Body of pancreas (tissue), 4 donors: ENCODE results near the gene TEPSIN. TPM values are rescaled to one million over a fixed set of nuclear protein-coding genes. Genes with fewer than 3 reads are reported as not detected.

Experiments used
- ATAC-seq: fragments of 150-250 bp; one replicate; pipeline ENCODE4 v1.9.1; 2016
- DNase-seq, 4 donors: peaks; one replicate each; pipeline ENCODE4 v3.0.0-alpha.2; 2019
- H3K27ac ChIP-seq, 4 donors: fragments of 200-600 bp; sonication (generic); 1 replicate in 3 of 4; 2 replicates in 1 of 4; pipeline versions ENCODE4 v1.5.1 to v1.6.1; 2016 to 2019; ENCODE audit warnings: mild to moderate bottlenecking in 1 of 4, mixed read lengths in 1 of 4, moderate library complexity in 1 of 4
- H3K27me3 ChIP-seq, 2 donors: fragments of 200-600 bp; sonication (generic); one replicate each; pipeline ENCODE4 v1.6.0; 2016; ENCODE audit warnings: mild to moderate bottlenecking in 1 of 2
- H3K36me3 ChIP-seq, 2 donors: fragments of 200-600 bp; sonication (generic); replicated peaks in 1 of 2; 2 replicates each; pipeline ENCODE4 v1.5.1; 2016; ENCODE audit warnings: low read depth in 2 of 2; ENCODE audit not compliant: insufficient read depth in 1 of 2
- H3K4me1 ChIP-seq: fragments of 200-600 bp; sonication (generic); one replicate; pipeline ENCODE4 v1.6.0; 2016
- H3K4me3 ChIP-seq, 2 donors: fragments of 200-600 bp; sonication (generic); 1 replicate in 1 of 2; 2 replicates in 1 of 2; pipeline ENCODE4 v1.5.1; 2016 to 2019
- H3K9me3 ChIP-seq, 3 donors: fragments of 200-600 bp; sonication (generic); 1 replicate in 2 of 3; 2 replicates in 1 of 3; pipeline ENCODE4 v1.5.1; 2016
- CTCF ChIP-seq, 7 experiments: fragments of 450-650 bp in 4 of 7; fragments of 200-600 bp in 3 of 7; sonication (generic) in 3 of 7; IDR thresholded peaks; one replicate each; pipeline ENCODE4 v1.5.1; 2016 to 2019; ENCODE audit warnings: antibody characterized with exemption in 7 of 7
- POLR2A ChIP-seq, 3 donors: fragments of 450-650 bp; IDR thresholded peaks; one replicate each; pipeline ENCODE4 v1.6.1; 2016; ENCODE audit warnings: antibody characterized with exemption in 3 of 3, mild to moderate bottlenecking in 2 of 3
- WGBS, 2 donors: methylation state at CpG; one replicate each; pipeline ENCODE4 v1.1.5; 2017; 5-methylcytosine and 5-hydroxymethylcytosine counted together
- intact Hi-C: fragments of 100-400 bp; cut with DNase I; formaldehyde crosslinking; loops from one replicate; pipeline ENCODE4 v1.15.1; 2023
- total RNA-seq, 2 donors: library from RNA; depleted of rRNA; stranded (reverse); fragments of >200 nt; gene quantifications; one replicate each; pipeline ENCODE4 v1.1.0, GENCODE V29; 2016

Gene TEPSIN
- total RNA-seq, 2 donors from 2014 or later: 31.9 to 102 TPM

GRCh38 chr17:81252326-81252986, 13.6 kb upstream of the TEPSIN start:
- peaks cover 11% of the 10 kb centered on the region for H3K4me1 ChIP-seq
- no peak overlapping the region for H3K4me3 ChIP-seq
- ATAC-seq (no peak), DNase-seq (no peak)
- no peak overlapping the region for H3K27ac ChIP-seq
- intact Hi-C loops: loop anchor here (5.0 kb wide), 1 partner anchor 230 kb away; no protein-coding TSS in a partner anchor
- 87 to 93% methylated on average over 14 to 15 of the region's 15 CpGs for WGBS, 2 donors
- peaks cover 7 to 18% of the 10 kb centered on the region in 2 donors for H3K36me3 ChIP-seq
- no peaks in the 10 kb centered on the region for H3K9me3 ChIP-seq
- H3K27me3 ChIP-seq: no peaks in the 10 kb centered on the region
- TF ChIP-seq POLR2A (IDR thresholded peaks at IDR 0.05) (no peak), CTCF (IDR thresholded peaks at IDR 0.05) (no peak)

GRCh38 chr17:81251709-81252301, 12.9 kb upstream of the TEPSIN start:
- ATAC-seq: no peak
- Histone ChIP-seq H3K36me3 (peaks cover 7 to 17% of the 10 kb centered on the region in 2 donors), H3K27ac (no peak overlapping the region), H3K9me3 (no peaks in the 10 kb centered on the region), H3K27me3 (no peaks in the 10 kb centered on the region), H3K4me3 (no peak overlapping the region), H3K4me1 (peaks cover 11% of the 10 kb centered on the region)
- DNase-seq: peak in 1 of 4 donors; percentile 38
- intact Hi-C loops: loop anchor here (5.0 kb wide), 1 partner anchor 230 kb away; no protein-coding TSS in a partner anchor
- 82 to 92% methylated on average over 18 to 29 of the region's 29 CpGs for WGBS, 2 donors
- TF ChIP-seq CTCF (IDR thresholded peaks at IDR 0.05) (no peak), POLR2A (IDR thresholded peaks at IDR 0.05) (no peak)

GRCh38 chr17:81251094-81251708, 12.3 kb upstream of the TEPSIN start:
- TF ChIP-seq POLR2A (IDR thresholded peaks at IDR 0.05) (no peak), CTCF (IDR thresholded peaks at IDR 0.05) (no peak)
- Histone ChIP-seq H3K36me3 (peaks cover 7 to 17% of the 10 kb centered on the region in 2 donors), H3K4me3 (no peak overlapping the region), H3K27me3 (no peaks in the 10 kb centered on the region), H3K9me3 (no peaks in the 10 kb centered on the region), H3K27ac (peak overlapping the region in 1 of 4 donors; percentile 34), H3K4me1 (peaks cover 11% of the 10 kb centered on the region)
- DNase-seq (no peak), ATAC-seq (no peak)
- 84 to 86% methylated on average over 14 to 25 of the region's 25 CpGs for WGBS, 2 donors
- intact Hi-C loops: loop anchor here (5.0 kb wide), 1 partner anchor 231 kb away; no protein-coding TSS in a partner anchor

- H3K4me3 ChIP-seq: no peak overlapping the region
- H3K27me3 ChIP-seq: no peaks in the 10 kb centered on the region
- TF ChIP-seq CTCF (IDR thresholded peaks at IDR 0.05): no peak
- no peak for TF ChIP-seq POLR2A (IDR thresholded peaks at IDR 0.05)
- intact Hi-C loops: loop anchor here (5.0 kb wide), 1 partner anchor 232 kb away; no protein-coding TSS in a partner anchor
- 92 to 93% methylated on average over 17 to 31 of the region's 31 CpGs for WGBS, 2 donors
- H3K36me3 ChIP-seq: peaks cover 7 to 17% of the 10 kb centered on the region in 2 donors
- no peaks in the 10 kb centered on the region for H3K9me3 ChIP-seq
- no peak for ATAC-seq
- peaks cover 10% of the 10 kb centered on the region for H3K4me1 ChIP-seq
- no peak for DNase-seq
- H3K27ac ChIP-seq: no peak overlapping the region
These were observed 11.6 kb upstream of the TEPSIN start for GRCh38 chr17:81250286-81251093.
